T-helper 2 cell treated with Interferon-gamma antibody and Interleukin-4, amounts not matched to agents 5 μg/mL and 100 μg/mL, for 36 hours (primary cell): Measurements from ENCODE around the gene HSP90AB1.

Experiments used
- DNase-seq: peaks from one replicate; pipeline ENCODE4 v3.0.0; 2021; ENCODE audit warnings: low spot score
- H3K27ac Mint-ChIP-seq: one replicate; pipeline ENCODE4 v1.8.0; 2021; ENCODE audit warnings: mild to moderate bottlenecking, mixed read lengths
- H3K27me3 Mint-ChIP-seq: one replicate; pipeline ENCODE4 v1.8.0; 2021; ENCODE audit warnings: low read depth, mixed read lengths
- H3K36me3 Mint-ChIP-seq: one replicate; pipeline ENCODE4 v1.8.0; 2021; ENCODE audit warnings: low read depth, mixed read lengths
- H3K4me1 Mint-ChIP-seq: one replicate; pipeline ENCODE4 v1.8.0; 2021; ENCODE audit warnings: low read depth, mixed read lengths
- H3K4me3 Mint-ChIP-seq: one replicate; pipeline ENCODE4 v1.8.0; 2022; ENCODE audit warnings: mild to moderate bottlenecking, moderate library complexity, mixed read lengths
- H3K9me3 Mint-ChIP-seq: one replicate; pipeline ENCODE4 v1.8.0; 2021; ENCODE audit warnings: mixed read lengths

Gene HSP90AB1

GRCh38 chr6:44269921-44270525, 23.1 kb downstream of the HSP90AB1 start, which contains the start of gene TMEM151B:
Gene TMEM151B, plus strand, starts transcription at chr6:44270450. Its CDS starts 293 bp downstream, at chr6:44270743.
- Mint-ChIP-seq H3K27me3 (peaks cover 56% of the 10 kb centered on the region), H3K36me3 (no peaks in the 10 kb centered on the region), H3K27ac (no peak within 1 kb of the TSS), H3K4me3 (peak within 1 kb of the TSS; percentile 49), H3K4me1 (peaks cover 17% of the 10 kb centered on the region), H3K9me3 (no peaks in the 10 kb centered on the region)
- DNase-seq = no peak

GRCh38 chr6:44270526-44271405, 23.9 kb downstream of the HSP90AB1 start:
- Mint-ChIP-seq H3K4me3 (peak overlapping the region; percentile 49), H3K27me3 (peaks cover 57% of the 10 kb centered on the region), H3K9me3 (no peaks in the 10 kb centered on the region), H3K36me3 (no peaks in the 10 kb centered on the region), H3K4me1 (peaks cover 15% of the 10 kb centered on the region), H3K27ac (no peak overlapping the region)
- DNase-seq = no peak

- peak overlapping the region; percentile 49 for H3K4me3 Mint-ChIP-seq
- H3K4me1 Mint-ChIP-seq = peaks cover 11% of the 10 kb centered on the region
- peaks cover 57% of the 10 kb centered on the region for H3K27me3 Mint-ChIP-seq
Measured at GRCh38 chr6:44271406-44271723, 24.5 kb downstream of the HSP90AB1 start.

DNA sequence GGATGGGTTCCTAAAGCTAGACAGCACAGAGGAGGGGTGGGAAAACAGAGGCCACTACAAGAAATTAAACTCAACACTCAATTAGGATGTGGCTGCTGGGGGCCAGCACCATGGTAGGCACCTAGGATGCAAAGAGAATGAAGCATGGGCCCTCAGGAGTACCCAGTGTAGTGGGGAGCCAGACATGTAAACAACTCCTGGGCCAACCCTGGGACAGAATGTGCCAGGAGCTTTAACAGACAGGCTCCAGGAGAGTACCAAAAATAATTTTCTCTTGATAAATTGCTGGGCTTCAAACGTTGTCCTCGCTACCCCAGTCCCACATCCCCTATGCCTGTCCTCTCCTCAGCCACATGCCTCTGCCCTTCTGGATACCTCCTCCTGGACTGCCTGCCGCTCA, 25.0 kb downstream of the HSP90AB1 start:
- Mint-ChIP-seq H3K9me3 (no peaks in the 10 kb centered on the region), H3K4me1 (peaks cover 6% of the 10 kb centered on the region), H3K36me3 (no peaks in the 10 kb centered on the region), H3K4me3 (no peak overlapping the region), H3K27ac (no peak overlapping the region), H3K27me3 (peaks cover 61% of the 10 kb centered on the region)
- no peak for DNase-seq

More at GRCh38 chr6:44271406-44271723, 24.5 kb downstream of the HSP90AB1 start:
- Mint-ChIP-seq H3K9me3 (no peaks in the 10 kb centered on the region), H3K36me3 (no peaks in the 10 kb centered on the region), H3K27ac (no peak overlapping the region)
- DNase-seq = no peak

DNA sequence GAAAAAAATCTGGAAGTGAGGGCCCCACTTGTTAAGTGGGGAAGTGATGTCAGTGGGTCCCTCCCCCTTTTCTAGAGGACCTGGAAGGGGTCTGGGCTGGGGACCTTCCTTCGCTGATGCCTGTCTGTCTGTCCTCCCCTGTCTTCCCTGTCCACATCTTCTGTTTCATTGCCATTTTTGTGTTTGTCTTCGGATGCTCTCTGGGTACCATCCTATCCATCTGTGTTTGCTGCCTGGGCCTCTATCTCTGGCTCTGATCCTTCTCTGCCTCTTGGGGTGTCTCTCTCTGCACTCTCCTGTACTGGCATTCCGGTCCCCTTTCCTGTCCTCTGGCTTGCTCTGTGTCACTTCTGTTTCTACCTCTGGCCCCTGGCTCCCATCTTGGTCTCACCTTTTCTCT, 25.6 kb downstream of the HSP90AB1 start:
- DNase-seq = no peak
- Mint-ChIP-seq H3K4me1 (peaks cover 5% of the 10 kb centered on the region), H3K27me3 (peaks cover 67% of the 10 kb centered on the region), H3K9me3 (no peaks in the 10 kb centered on the region), H3K36me3 (no peaks in the 10 kb centered on the region), H3K27ac (no peak overlapping the region), H3K4me3 (no peak overlapping the region)

GRCh38 chr6:44272999-44273566, 26.2 kb downstream of the HSP90AB1 start:
- Mint-ChIP-seq H3K36me3 (no peaks in the 10 kb centered on the region), H3K27me3 (peaks cover 73% of the 10 kb centered on the region), H3K27ac (no peak overlapping the region), H3K4me3 (no peak overlapping the region), H3K9me3 (no peaks in the 10 kb centered on the region), H3K4me1 (peaks cover 5% of the 10 kb centered on the region)
- no peak for DNase-seq

DNA sequence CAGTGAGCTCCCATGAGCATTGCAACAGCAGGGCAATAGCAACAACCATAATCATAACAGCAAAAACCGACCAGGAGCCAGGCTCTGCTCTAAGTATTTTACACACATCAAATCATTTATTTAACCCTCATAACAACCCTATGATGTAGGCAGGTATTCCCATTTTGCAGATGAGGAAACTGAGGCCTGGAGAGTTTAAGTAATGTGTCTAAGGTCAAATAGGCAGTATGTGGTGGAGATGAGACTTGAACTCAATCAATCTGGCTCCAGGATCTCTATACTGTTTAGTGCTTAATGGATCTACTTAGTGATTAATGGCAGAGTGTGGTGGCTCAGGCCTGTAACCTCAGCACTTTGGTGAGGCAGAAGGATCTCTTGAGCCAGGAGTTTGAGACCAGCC, 26.7 kb downstream of the HSP90AB1 start:
- Mint-ChIP-seq H3K4me1 (peaks cover 5% of the 10 kb centered on the region), H3K27ac (no peak overlapping the region), H3K27me3 (peaks cover 71% of the 10 kb centered on the region), H3K9me3 (no peaks in the 10 kb centered on the region), H3K4me3 (no peak overlapping the region), H3K36me3 (no peaks in the 10 kb centered on the region)
- DNase-seq = no peak

DNA sequence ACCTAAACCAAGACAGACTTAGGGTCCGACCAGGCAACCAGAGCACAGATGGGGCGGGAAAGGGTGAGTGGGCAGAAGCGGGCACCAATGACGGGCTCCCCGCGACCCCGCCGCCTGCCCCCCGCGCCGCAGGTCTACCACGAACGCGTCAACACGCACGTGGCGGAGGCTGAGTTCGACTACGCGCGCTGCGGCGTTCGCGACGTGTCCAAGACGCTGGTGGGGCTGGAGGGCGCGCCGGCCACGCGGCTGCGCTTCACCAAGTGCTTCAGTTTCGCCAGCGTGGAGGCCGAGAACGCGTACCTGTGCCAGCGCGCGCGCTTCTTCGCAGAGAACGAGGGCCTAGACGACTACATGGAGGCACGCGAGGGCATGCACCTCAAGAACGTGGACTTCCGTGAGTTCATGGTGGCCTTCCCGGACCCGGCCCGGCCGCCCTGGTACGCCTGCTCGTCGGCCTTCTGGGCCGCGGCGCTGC, 28.4 kb downstream of the HSP90AB1 start:
- no peak overlapping the region for H3K4me3 Mint-ChIP-seq

GRCh38 chr6:44275749-44276648, 29.1 kb downstream of the HSP90AB1 start:
- Mint-ChIP-seq H3K9me3 (no peaks in the 10 kb centered on the region), H3K36me3 (no peaks in the 10 kb centered on the region), H3K4me3 (no peak overlapping the region), H3K27me3 (peaks cover 61% of the 10 kb centered on the region), H3K4me1 (peaks cover 3% of the 10 kb centered on the region), H3K27ac (no peak overlapping the region)
- no peak for DNase-seq

More for the DNA sequence above, 28.4 kb downstream of the HSP90AB1 start:
- no peaks in the 10 kb centered on the region for H3K36me3 Mint-ChIP-seq
- H3K9me3 Mint-ChIP-seq = no peaks in the 10 kb centered on the region
- H3K27ac Mint-ChIP-seq = no peak overlapping the region
- peaks cover 61% of the 10 kb centered on the region for H3K27me3 Mint-ChIP-seq
- no peak for DNase-seq
- peaks cover 3% of the 10 kb centered on the region for H3K4me1 Mint-ChIP-seq

DNA sequence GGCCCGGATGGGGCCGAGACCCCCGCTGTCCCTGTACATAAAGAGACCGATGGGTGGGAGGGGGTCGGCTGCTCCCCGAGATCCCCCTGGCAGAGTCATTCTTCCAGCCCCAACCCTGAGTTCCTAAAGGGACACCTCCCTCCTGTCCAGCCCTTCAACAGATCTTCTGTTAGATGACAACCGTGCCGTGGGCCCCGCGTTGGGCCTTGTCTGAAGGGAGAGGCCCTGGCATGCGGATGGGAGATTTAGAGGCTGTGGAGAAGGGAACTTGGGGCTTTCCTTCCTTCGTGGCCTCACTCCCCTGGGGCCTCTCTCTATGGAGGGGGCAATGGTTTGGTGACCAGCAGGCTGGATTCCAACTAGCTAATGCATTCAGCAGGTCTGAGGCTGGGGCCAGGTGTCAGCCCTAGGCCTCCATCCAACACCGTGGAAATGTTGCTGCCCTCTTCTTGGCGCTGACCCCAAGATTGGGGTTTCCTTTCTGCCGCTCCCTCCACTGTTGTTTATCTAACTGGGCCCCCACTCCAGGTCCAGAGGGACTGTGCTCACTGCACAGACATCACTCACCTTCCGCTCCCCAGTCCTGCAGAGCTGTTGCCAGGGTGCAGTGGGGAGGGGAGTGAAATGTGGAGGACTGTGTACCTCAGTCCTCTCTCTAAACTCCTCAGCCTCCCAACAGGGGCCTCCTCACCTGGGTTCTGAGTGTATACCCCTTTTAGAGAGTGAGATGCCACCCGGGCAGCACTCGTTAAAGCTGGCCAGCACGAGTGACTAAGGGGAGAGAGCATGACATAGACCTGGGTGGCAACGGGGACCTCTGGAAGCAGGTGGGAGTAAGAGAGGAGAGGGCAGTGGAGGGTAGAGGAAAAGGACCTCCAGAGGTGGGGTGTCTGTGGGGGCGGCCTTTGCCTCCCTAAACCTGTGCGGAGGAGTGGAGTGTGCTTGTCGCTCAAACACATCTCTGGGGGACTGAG, 30.1 kb downstream of the HSP90AB1 start:
- no peaks in the 10 kb centered on the region for H3K36me3 Mint-ChIP-seq
- H3K27me3 Mint-ChIP-seq = peaks cover 51% of the 10 kb centered on the region
- H3K9me3 Mint-ChIP-seq = no peaks in the 10 kb centered on the region
- peaks cover 3% of the 10 kb centered on the region for H3K4me1 Mint-ChIP-seq
- no peak for DNase-seq
- no peak overlapping the region for H3K27ac Mint-ChIP-seq
- no peak overlapping the region for H3K4me3 Mint-ChIP-seq

GRCh38 chr6:44277763-44278162, 30.9 kb downstream of the HSP90AB1 start:
- peaks cover 43% of the 10 kb centered on the region for H3K27me3 Mint-ChIP-seq

GRCh38 chr6:44278315-44278714, 31.4 kb downstream of the HSP90AB1 start:
- H3K4me3 Mint-ChIP-seq = no peak overlapping the region
- H3K27me3 Mint-ChIP-seq = peaks cover 38% of the 10 kb centered on the region
- no peak for DNase-seq
- no peaks in the 10 kb centered on the region for H3K36me3 Mint-ChIP-seq
- peaks cover 3% of the 10 kb centered on the region for H3K4me1 Mint-ChIP-seq
- no peak overlapping the region for H3K27ac Mint-ChIP-seq
- H3K9me3 Mint-ChIP-seq = no peaks in the 10 kb centered on the region

More at GRCh38 chr6:44277763-44278162, 30.9 kb downstream of the HSP90AB1 start:
- Mint-ChIP-seq H3K4me3 (no peak overlapping the region), H3K4me1 (peaks cover 3% of the 10 kb centered on the region), H3K27ac (no peak overlapping the region), H3K9me3 (no peaks in the 10 kb centered on the region), H3K36me3 (no peaks in the 10 kb centered on the region)
- no peak for DNase-seq
